HG03432 (cell line): ENCODE data around the gene CNNM4.

Source experiments
- ATAC-seq: cut with Tn5 transposase; IDR thresholded peaks from one replicate; pipeline ENCODE4 v1.9.1; 2021; ENCODE audit warnings: mild to moderate bottlenecking, moderate library complexity; ENCODE audit not compliant: unreplicated experiment

CNNM4 gene

GRCh38 chr2:96760036-96760985 is at the start of gene CNNM4:
TSS of gene CNNM4 (plus strand) at chr2:96760902. CDS start at chr2:96761000, 98 bp downstream.
- peak; percentile 85 for ATAC-seq

GRCh38 chr2:96710985-96711384 is 49.7 kb upstream of the CNNM4 start:
- ATAC-seq: no peak

- no peak for ATAC-seq
Measured at GRCh38 chr2:96715658-96716057, 45.0 kb upstream of the CNNM4 start.

- no peak for ATAC-seq
Measured at GRCh38 chr2:96716388-96716787, 44.3 kb upstream of the CNNM4 start.

- ATAC-seq: no peak
Measured at GRCh38 chr2:96726131-96726530, 34.6 kb upstream of the CNNM4 start.

- no peak for ATAC-seq
Measured at GRCh38 chr2:96727431-96727830, 33.3 kb upstream of the CNNM4 start.

GRCh38 chr2:96729748-96730147 is 31.0 kb upstream of the CNNM4 start:
- no peak for ATAC-seq

- ATAC-seq: no peak
Measured at GRCh38 chr2:96730212-96730611, 30.5 kb upstream of the CNNM4 start.

- no peak for ATAC-seq
Measured at GRCh38 chr2:96733931-96734330, 26.8 kb upstream of the CNNM4 start.

GRCh38 chr2:96734880-96735583 is 25.7 kb upstream of the CNNM4 start:
- ATAC-seq: no peak

- no peak for ATAC-seq
Measured at GRCh38 chr2:96737251-96737650, 23.5 kb upstream of the CNNM4 start.

- ATAC-seq: no peak
Measured at GRCh38 chr2:96737831-96738230, 22.9 kb upstream of the CNNM4 start.

- ATAC-seq: no peak
Measured at GRCh38 chr2:96739076-96739632, 21.5 kb upstream of the CNNM4 start.

GRCh38 chr2:96739633-96740428 is 20.9 kb upstream of the CNNM4 start, which contains the start of gene LMAN2L:
TSS of gene LMAN2L (minus strand) at chr2:96740064. CDS start at chr2:96740040, 24 bp downstream.
- ATAC-seq: peak; percentile 99

- no peak for ATAC-seq
Measured at GRCh38 chr2:96747061-96747617, 13.6 kb upstream of the CNNM4 start.

GRCh38 chr2:96751800-96752199 is 8.9 kb upstream of the CNNM4 start:
- no peak for ATAC-seq

- ATAC-seq: no peak
Measured at GRCh38 chr2:96753661-96754282, 6.9 kb upstream of the CNNM4 start.

GRCh38 chr2:96754317-96754716 is 6.4 kb upstream of the CNNM4 start:
- ATAC-seq: no peak

- no peak for ATAC-seq
Measured at GRCh38 chr2:96756788-96757476, 3.8 kb upstream of the CNNM4 start.
